GM18511 (cell line): Measurements from ENCODE around the gene CHRNA4.

Experiments used
- ATAC-seq: cut with Tn5 transposase; IDR thresholded peaks from one replicate; pipeline ENCODE4 v1.9.1; 2021; ENCODE audit warnings: mild to moderate bottlenecking, moderate library complexity; ENCODE audit not compliant: unreplicated experiment

Gene CHRNA4

GRCh38 chr20:63360850-63361518 lies at the start of gene CHRNA4:
Gene CHRNA4 (minus strand): TSS chr20:63361349. CDS start chr20:63361165, 184 bp downstream.
- no peak for ATAC-seq

- no peak for ATAC-seq
These were observed 48.8 kb upstream of the CHRNA4 start for GRCh38 chr20:63409834-63410435.

GRCh38 chr20:63409066-63409833 lies 48.1 kb upstream of the CHRNA4 start:
- ATAC-seq: no peak

- no peak for ATAC-seq
These were observed 47.5 kb upstream of the CHRNA4 start for GRCh38 chr20:63408684-63409046.

- ATAC-seq: no peak
These were observed 47.0 kb upstream of the CHRNA4 start for GRCh38 chr20:63407928-63408683.

- no peak for ATAC-seq
These were observed 45.6 kb upstream of the CHRNA4 start for GRCh38 chr20:63406617-63407245.

- ATAC-seq: no peak
These were observed 44.9 kb upstream of the CHRNA4 start for GRCh38 chr20:63406011-63406410.

GRCh38 chr20:63405102-63405730 lies 44.1 kb upstream of the CHRNA4 start:
- no peak for ATAC-seq

- ATAC-seq: no peak
These were observed 43.3 kb upstream of the CHRNA4 start for GRCh38 chr20:63404129-63405085.

GRCh38 chr20:63403403-63404105 lies 42.4 kb upstream of the CHRNA4 start:
- no peak for ATAC-seq

GRCh38 chr20:63402860-63403220 lies 41.7 kb upstream of the CHRNA4 start:
- no peak for ATAC-seq

GRCh38 chr20:63402181-63402859 lies 41.2 kb upstream of the CHRNA4 start:
- no peak for ATAC-seq

GRCh38 chr20:63401384-63402110 lies 40.4 kb upstream of the CHRNA4 start:
- ATAC-seq: no peak

GRCh38 chr20:63400486-63401210 lies 39.5 kb upstream of the CHRNA4 start:
- ATAC-seq: no peak

- ATAC-seq: no peak
These were observed 38.6 kb upstream of the CHRNA4 start for GRCh38 chr20:63399596-63400375.
